ENCODE data around the gene LAMA2. TPM values are rescaled to one million over a fixed set of nuclear protein-coding genes. Genes with fewer than 3 reads are reported as not detected.

LAMA2 gene
- total and polyA plus RNA-seq, 2 experiments from 2014 or later = 0.91 to 6.4 TPM

DNA sequence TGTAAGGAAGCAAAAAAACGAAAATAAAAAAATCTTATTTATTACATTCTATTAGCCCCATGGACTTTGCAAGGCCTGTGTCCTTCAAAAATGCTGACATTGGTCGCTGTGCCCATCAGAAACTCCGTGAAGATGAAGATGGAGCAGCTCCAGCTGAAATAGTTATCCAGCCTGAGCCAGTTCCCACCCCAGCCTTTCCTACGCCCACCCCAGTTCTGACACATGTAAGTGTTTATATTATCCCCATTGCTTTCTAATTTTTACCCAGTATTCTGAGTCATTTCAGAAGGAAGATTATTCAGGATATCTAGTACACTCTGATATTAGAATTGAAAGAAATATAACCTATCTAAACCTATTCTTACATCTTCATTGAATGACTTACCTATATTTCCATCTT is 609.3 kb downstream of the LAMA2 start:
- no peaks in the 10 kb centered on the region for H3K27me3 Mint-ChIP-seq (ENCODE audit: insufficient read depth, low read depth, poor library complexity)
- H2AFZ ChIP-seq = no peak overlapping the region
- H3K4me2 ChIP-seq = no peak overlapping the region
- H3K4me3 Mint-ChIP-seq = no peak overlapping the region
- H3F3A ChIP-seq (replicated peaks; ENCODE audit: low read depth) = no peaks in the 10 kb centered on the region
- ATAC-seq = no peak
- no peaks in the 10 kb centered on the region for H3K36me3 Mint-ChIP-seq (ENCODE audit: low read depth)
- H3K27ac ChIP-seq (ENCODE audit: low read depth) = no peak overlapping the region
- H3K27ac Mint-ChIP-seq = no peak overlapping the region
- H3K9me2 ChIP-seq (ENCODE audit: insufficient read depth) = no peaks in the 10 kb centered on the region
- H4K20me1 ChIP-seq (replicated peaks; ENCODE audit: insufficient read depth) = no peaks in the 10 kb centered on the region
- no peak for TF ChIP-seq EZH2 (IDR thresholded peaks at IDR 0.05; ENCODE audit: low read depth, unreplicated experiment)
- TF ChIP-seq, protein P1, sequence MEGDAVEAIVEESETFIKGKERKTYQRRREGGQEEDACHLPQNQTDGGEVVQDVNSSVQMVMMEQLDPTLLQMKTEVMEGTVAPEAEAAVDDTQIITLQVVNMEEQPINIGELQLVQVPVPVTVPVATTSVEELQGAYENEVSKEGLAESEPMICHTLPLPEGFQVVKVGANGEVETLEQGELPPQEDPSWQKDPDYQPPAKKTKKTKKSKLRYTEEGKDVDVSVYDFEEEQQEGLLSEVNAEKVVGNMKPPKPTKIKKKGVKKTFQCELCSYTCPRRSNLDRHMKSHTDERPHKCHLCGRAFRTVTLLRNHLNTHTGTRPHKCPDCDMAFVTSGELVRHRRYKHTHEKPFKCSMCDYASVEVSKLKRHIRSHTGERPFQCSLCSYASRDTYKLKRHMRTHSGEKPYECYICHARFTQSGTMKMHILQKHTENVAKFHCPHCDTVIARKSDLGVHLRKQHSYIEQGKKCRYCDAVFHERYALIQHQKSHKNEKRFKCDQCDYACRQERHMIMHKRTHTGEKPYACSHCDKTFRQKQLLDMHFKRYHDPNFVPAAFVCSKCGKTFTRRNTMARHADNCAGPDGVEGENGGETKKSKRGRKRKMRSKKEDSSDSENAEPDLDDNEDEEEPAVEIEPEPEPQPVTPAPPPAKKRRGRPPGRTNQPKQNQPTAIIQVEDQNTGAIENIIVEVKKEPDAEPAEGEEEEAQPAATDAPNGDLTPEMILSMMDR (conservative IDR thresholded peaks at IDR 0.05; ENCODE audit: low read depth in 2 of 2) = no peak
- TF ChIP-seq, protein P2, sequence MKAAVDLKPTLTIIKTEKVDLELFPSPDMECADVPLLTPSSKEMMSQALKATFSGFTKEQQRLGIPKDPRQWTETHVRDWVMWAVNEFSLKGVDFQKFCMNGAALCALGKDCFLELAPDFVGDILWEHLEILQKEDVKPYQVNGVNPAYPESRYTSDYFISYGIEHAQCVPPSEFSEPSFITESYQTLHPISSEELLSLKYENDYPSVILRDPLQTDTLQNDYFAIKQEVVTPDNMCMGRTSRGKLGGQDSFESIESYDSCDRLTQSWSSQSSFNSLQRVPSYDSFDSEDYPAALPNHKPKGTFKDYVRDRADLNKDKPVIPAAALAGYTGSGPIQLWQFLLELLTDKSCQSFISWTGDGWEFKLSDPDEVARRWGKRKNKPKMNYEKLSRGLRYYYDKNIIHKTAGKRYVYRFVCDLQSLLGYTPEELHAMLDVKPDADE (IDR thresholded peaks at IDR 0.05) = no peak
- no peak for TF ChIP-seq CREB1 (CRISPR knock-in tag; IDR thresholded peaks at IDR 0.05; ENCODE audit: low read depth)
- no peak for TF ChIP-seq STAT1 (IDR thresholded peaks at IDR 0.05; ENCODE audit: unreplicated experiment)
- TF ChIP-seq POLR2AphosphoS5 (IDR thresholded peaks at IDR 0.05; ENCODE audit: low read depth) = no peak
- H3K4me1 Mint-ChIP-seq = peaks cover 13% of the 10 kb centered on the region; the same call in 2 of the 3 replicates
- no peaks in the 10 kb centered on the region for H3K36me3 ChIP-seq (ENCODE audit: insufficient read depth)
- no peaks in the 10 kb centered on the region for H3K79me2 ChIP-seq (replicated peaks; ENCODE audit: insufficient read depth)
- no peaks in the 10 kb centered on the region for H3K27me3 ChIP-seq (ENCODE audit: insufficient read depth)
- DNase-seq (ENCODE audit: low spot score) = no peak
- H3K9me3 Mint-ChIP-seq = no peaks in the 10 kb centered on the region
- H3K4me3 ChIP-seq = no peak overlapping the region
- H3K4me1 ChIP-seq (ENCODE audit: insufficient read depth) = peaks cover 4% of the 10 kb centered on the region; the same call in 1 of the 2 replicates

DNA sequence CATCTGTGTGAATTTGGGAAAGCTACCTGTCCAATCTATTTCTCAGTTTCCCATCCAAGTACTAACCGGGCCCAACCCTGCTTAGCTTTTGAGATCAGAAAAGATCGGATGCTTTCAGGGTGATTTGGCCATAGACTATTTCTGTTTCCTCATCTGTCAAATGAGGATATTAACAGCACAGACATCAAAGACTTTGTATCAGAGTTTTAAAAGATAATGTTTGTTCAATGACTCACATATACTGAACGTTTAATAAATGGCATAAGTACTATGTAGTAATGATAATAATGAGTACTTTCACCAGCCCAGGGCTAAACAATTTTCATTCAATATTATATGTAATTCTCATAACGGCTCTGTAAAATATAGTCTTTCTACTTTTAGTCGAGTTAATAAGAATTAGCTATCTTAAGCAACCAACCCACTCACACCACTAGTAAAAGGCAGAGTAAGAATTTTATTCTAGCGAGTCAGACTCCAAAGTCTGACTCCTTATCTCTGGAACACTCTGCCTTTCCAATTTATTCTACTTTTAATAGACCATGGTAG is 610.5 kb downstream of the LAMA2 start:
- Histone ChIP-seq H3K4me2 (no peak overlapping the region), H2AFZ (no peak overlapping the region), H3K4me3 (no peak overlapping the region), H3F3A (replicated peaks; ENCODE audit: low read depth) (no peaks in the 10 kb centered on the region), H3K36me3 (ENCODE audit: insufficient read depth) (no peaks in the 10 kb centered on the region), H3K27me3 (ENCODE audit: insufficient read depth) (no peaks in the 10 kb centered on the region), H3K79me2 (replicated peaks; ENCODE audit: insufficient read depth) (no peaks in the 10 kb centered on the region), H4K20me1 (replicated peaks; ENCODE audit: insufficient read depth) (no peaks in the 10 kb centered on the region), H3K27ac (ENCODE audit: low read depth) (no peak overlapping the region), H3K9me2 (ENCODE audit: insufficient read depth) (no peaks in the 10 kb centered on the region), H3K4me1 (ENCODE audit: insufficient read depth) (peaks cover 4% of the 10 kb centered on the region; the same call in 1 of the 2 replicates)
- H3K36me3 Mint-ChIP-seq (ENCODE audit: low read depth) = no peaks in the 10 kb centered on the region
- no peak overlapping the region for H3K4me3 Mint-ChIP-seq
- DNase-seq (ENCODE audit: low spot score) (no peak), ATAC-seq (no peak)
- H3K4me1 Mint-ChIP-seq = peaks cover 13% of the 10 kb centered on the region; the same call in 2 of the 3 replicates
- no peaks in the 10 kb centered on the region for H3K27me3 Mint-ChIP-seq (ENCODE audit: insufficient read depth, low read depth, poor library complexity)
- no peaks in the 10 kb centered on the region for H3K9me3 Mint-ChIP-seq
- H3K27ac Mint-ChIP-seq = no peak overlapping the region
- TF ChIP-seq ZNF114 (CRISPR knock-in tag; IDR thresholded peaks at IDR 0.05) = no peak
- no peak for TF ChIP-seq EZH2phosphoT487 (IDR thresholded peaks at IDR 0.05; ENCODE audit: unreplicated experiment)
- TF ChIP-seq, protein P3, sequence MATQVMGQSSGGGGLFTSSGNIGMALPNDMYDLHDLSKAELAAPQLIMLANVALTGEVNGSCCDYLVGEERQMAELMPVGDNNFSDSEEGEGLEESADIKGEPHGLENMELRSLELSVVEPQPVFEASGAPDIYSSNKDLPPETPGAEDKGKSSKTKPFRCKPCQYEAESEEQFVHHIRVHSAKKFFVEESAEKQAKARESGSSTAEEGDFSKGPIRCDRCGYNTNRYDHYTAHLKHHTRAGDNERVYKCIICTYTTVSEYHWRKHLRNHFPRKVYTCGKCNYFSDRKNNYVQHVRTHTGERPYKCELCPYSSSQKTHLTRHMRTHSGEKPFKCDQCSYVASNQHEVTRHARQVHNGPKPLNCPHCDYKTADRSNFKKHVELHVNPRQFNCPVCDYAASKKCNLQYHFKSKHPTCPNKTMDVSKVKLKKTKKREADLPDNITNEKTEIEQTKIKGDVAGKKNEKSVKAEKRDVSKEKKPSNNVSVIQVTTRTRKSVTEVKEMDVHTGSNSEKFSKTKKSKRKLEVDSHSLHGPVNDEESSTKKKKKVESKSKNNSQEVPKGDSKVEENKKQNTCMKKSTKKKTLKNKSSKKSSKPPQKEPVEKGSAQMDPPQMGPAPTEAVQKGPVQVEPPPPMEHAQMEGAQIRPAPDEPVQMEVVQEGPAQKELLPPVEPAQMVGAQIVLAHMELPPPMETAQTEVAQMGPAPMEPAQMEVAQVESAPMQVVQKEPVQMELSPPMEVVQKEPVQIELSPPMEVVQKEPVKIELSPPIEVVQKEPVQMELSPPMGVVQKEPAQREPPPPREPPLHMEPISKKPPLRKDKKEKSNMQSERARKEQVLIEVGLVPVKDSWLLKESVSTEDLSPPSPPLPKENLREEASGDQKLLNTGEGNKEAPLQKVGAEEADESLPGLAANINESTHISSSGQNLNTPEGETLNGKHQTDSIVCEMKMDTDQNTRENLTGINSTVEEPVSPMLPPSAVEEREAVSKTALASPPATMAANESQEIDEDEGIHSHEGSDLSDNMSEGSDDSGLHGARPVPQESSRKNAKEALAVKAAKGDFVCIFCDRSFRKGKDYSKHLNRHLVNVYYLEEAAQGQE (IDR thresholded peaks at IDR 0.05; ENCODE audit: unreplicated experiment) = no peak
- no peak for TF ChIP-seq ZNF331 (CRISPR knock-in tag; IDR thresholded peaks at IDR 0.05; ENCODE audit: low read depth)
